Measurements from ENCODE around the gene IGFBP5. TPM values are rescaled to one million over a fixed set of nuclear protein-coding genes. Genes with fewer than 3 reads are reported as not detected.

Gene IGFBP5
- polyA plus RNA-seq, 3 donors = not detected

GRCh38 chr2:216679658-216680024 lies 15.7 kb downstream of the IGFBP5 start:
- DNase-seq = no peak
- intact Hi-C loops (cut with micrococcal nuclease) = loop anchor here (5.0 to 10.0 kb wide), 3 partner anchors 485 to 1033 kb away; no protein-coding TSS in a partner anchor
- no peaks in the 10 kb centered on the region for H3K36me3 Mint-ChIP-seq

GRCh38 chr2:216678813-216679657 lies 16.3 kb downstream of the IGFBP5 start:
- H3K4me3 ChIP-seq (replicated peaks in 1 of 3; ENCODE audit: low read depth in 2 of 3, low read length in 3 of 3) = no peak overlapping the region
- no peak overlapping the region for H3K4me2 ChIP-seq (replicated peaks; ENCODE audit: extremely low read depth, low read length, poor library complexity, severe bottlenecking)
- WGBS (ENCODE audit: insufficient coverage) = 95% methylated on average over 19 of the region's 21 CpGs
- Mint-ChIP-seq H3K4me1 (peaks cover 9% of the 10 kb centered on the region), H3K36me3 (no peaks in the 10 kb centered on the region), H3K9me3 (no peaks in the 10 kb centered on the region), H3K27ac (no peak overlapping the region), H3K4me3 (peak overlapping the region in 1 of 2 donors; percentile 7), H3K27me3 (ENCODE audit: low read depth in 3 of 3) (peaks cover 7 to 14% (median 14%) of the 10 kb centered on the region in 3 donors)
- no peak for DNase-seq
- H3K27ac ChIP-seq (ENCODE audit: low read depth in 1 of 2, low read length in 2 of 2) = no peak overlapping the region
- no peak for TF ChIP-seq CTCF (IDR thresholded peaks at IDR 0.05)
- H3K4me1 ChIP-seq (ENCODE audit: control insufficient read depth in 1 of 2, insufficient read depth in 2 of 2, low read length in 2 of 2) = peaks cover 3 to 6% of the 10 kb centered on the region in 2 donors
- no peak overlapping the region for H3K9ac ChIP-seq (ENCODE audit: insufficient read depth, low read length, poor library complexity, severe bottlenecking)
- no peaks in the 10 kb centered on the region for H4K20me1 ChIP-seq (ENCODE audit: insufficient read depth, low read length)
- no peaks in the 10 kb centered on the region for H3K9me3 ChIP-seq (replicated peaks in 1 of 2; ENCODE audit: control insufficient read depth in 1 of 2, insufficient read depth in 1 of 2, low read length in 2 of 2)
- no peaks in the 10 kb centered on the region for H3K79me2 ChIP-seq (ENCODE audit: insufficient read depth, low read length)
- H2AFZ ChIP-seq (ENCODE audit: insufficient read depth, low read depth, low read length, poor library complexity, severe bottlenecking) = no peak overlapping the region
- no peaks in the 10 kb centered on the region for H3K36me3 ChIP-seq (replicated peaks in 1 of 2; ENCODE audit: control insufficient read depth in 1 of 2, insufficient read depth in 2 of 2, low read length in 2 of 2)
- H3K27me3 ChIP-seq (ENCODE audit: control insufficient read depth in 2 of 2, insufficient read depth in 2 of 2, low read length in 2 of 2) = no peaks in the 10 kb centered on the region
- intact Hi-C loops (cut with micrococcal nuclease) = no loop called here

More at GRCh38 chr2:216679658-216680024, 15.7 kb downstream of the IGFBP5 start:
- no peak overlapping the region for H3K4me3 Mint-ChIP-seq
- no peak overlapping the region for H3K4me3 ChIP-seq (replicated peaks in 1 of 3; ENCODE audit: low read depth in 2 of 3, low read length in 3 of 3)
- H3K27me3 Mint-ChIP-seq (ENCODE audit: low read depth in 3 of 3) = peaks cover 6 to 13% (median 10%) of the 10 kb centered on the region in 3 donors
- no peak overlapping the region for H3K9ac ChIP-seq (ENCODE audit: insufficient read depth, low read length, poor library complexity, severe bottlenecking)
- H3K27me3 ChIP-seq (ENCODE audit: control insufficient read depth in 2 of 2, insufficient read depth in 2 of 2, low read length in 2 of 2) = no peaks in the 10 kb centered on the region
- H3K79me2 ChIP-seq (ENCODE audit: insufficient read depth, low read length) = no peaks in the 10 kb centered on the region
- H3K9me3 Mint-ChIP-seq = no peaks in the 10 kb centered on the region
- no peak overlapping the region for H3K27ac Mint-ChIP-seq
- no peak overlapping the region for H3K4me2 ChIP-seq (replicated peaks; ENCODE audit: extremely low read depth, low read length, poor library complexity, severe bottlenecking)
- H3K27ac ChIP-seq (ENCODE audit: low read depth in 1 of 2, low read length in 2 of 2) = no peak overlapping the region
- no peaks in the 10 kb centered on the region for H3K9me3 ChIP-seq (replicated peaks in 1 of 2; ENCODE audit: control insufficient read depth in 1 of 2, insufficient read depth in 1 of 2, low read length in 2 of 2)
- no peaks in the 10 kb centered on the region for H3K36me3 ChIP-seq (replicated peaks in 1 of 2; ENCODE audit: control insufficient read depth in 1 of 2, insufficient read depth in 2 of 2, low read length in 2 of 2)
- H3K4me1 ChIP-seq (ENCODE audit: control insufficient read depth in 1 of 2, insufficient read depth in 2 of 2, low read length in 2 of 2) = peaks cover 6 to 10% of the 10 kb centered on the region in 2 donors
- H4K20me1 ChIP-seq (ENCODE audit: insufficient read depth, low read length) = no peaks in the 10 kb centered on the region
- TF ChIP-seq CTCF (IDR thresholded peaks at IDR 0.05) = no peak
- H2AFZ ChIP-seq (ENCODE audit: insufficient read depth, low read depth, low read length, poor library complexity, severe bottlenecking) = no peak overlapping the region
- 100% methylated on average over 6 of the region's 14 CpGs for WGBS (ENCODE audit: insufficient coverage)
- H3K4me1 Mint-ChIP-seq = peaks cover 13% of the 10 kb centered on the region

Measured in CD14-positive monocyte (primary cell).